ENCODE measurements around the gene SLC26A11.
A peak's percentile ranks its signal among the peaks of the same experiment; 100 is the strongest.

SLC26A11 gene

DNA sequence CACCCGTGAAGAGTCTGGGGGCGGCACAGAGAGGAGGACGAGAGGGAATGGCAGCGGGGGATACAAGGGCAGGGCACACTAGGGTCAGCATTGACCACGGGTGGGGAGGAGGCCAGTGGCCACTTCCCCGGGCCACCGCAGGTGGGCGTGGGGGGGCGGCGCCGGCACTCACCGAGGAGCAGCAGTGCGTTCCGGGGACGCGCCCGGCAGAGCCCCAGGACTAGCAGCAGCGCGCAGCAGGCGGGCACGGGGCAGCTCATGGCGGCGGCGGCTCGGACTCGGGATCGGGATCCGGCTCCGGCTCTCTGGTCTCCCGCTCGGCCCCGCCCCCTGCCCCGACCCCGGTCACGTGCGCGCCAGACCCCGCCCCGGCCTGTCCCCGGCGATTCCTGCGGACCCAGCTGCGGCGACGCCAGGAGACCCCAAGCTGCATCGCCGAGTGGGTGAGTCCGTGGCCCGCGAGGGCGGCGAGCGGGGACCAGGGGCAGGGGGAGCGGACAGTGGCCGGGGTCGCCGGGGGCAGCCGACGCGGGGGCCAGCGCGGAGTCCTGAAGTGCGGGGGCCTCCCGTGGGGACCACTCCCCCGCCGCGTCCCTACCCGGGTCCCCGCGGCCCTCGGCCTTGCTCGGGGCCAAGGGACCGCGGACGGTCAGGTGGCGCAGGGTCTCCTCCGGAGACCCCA, at the start of gene SLC26A11, which contains the start of gene SGSH:
SLC26A11 (plus strand) TSS at position 374 of the 682 bp plus-strand sequence. CDS start 1,134 bp downstream, outside the sequence.
SGSH (minus strand) TSS at position 280 of the 682 bp plus-strand sequence; CDS start at position 260, 20 bp downstream.
- DNase-seq (ENCODE audit: low spot score): peak; percentile 99

- no peak for DNase-seq (ENCODE audit: low spot score)
Measured at GRCh38 chr17:80171681-80172080, 48.5 kb upstream of the SLC26A11 start.

- DNase-seq (ENCODE audit: low spot score): no peak
Measured at GRCh38 chr17:80173126-80173525, 47.1 kb upstream of the SLC26A11 start.

- no peak for DNase-seq (ENCODE audit: low spot score)
Measured at GRCh38 chr17:80173916-80174315, 46.3 kb upstream of the SLC26A11 start.

- peak; percentile 25 for DNase-seq (ENCODE audit: low spot score)
Measured at GRCh38 chr17:80176757-80177156, 43.5 kb upstream of the SLC26A11 start.

DNA sequence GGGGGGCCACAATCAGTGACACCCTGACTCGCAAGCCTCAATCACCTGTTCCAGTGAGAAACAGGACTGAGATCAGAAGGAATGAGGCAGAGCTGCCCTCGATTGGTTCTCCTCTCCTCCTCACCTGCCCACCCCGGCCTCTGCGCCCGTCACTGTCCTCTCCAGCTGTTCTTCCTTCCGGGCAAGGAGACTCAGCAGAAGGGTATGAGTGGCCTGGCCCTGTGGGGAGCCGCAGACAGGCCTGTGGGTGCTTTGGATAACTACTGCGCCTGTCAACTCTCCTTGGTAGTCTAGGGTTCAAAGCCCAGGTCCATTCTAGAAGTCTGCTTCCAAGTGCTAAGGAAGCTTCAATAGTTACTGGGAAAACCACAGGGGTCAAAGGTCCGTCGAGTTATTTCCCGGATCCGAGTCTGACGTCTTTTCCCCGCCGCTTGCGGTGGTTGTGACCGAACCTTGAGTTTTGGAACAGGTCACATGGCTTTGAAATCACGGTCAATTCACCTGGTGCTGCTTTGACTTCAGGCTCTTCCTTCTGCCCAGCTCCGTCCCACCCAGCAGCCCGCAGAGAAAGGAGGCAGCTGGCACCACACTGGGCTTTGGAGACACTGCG, 42.1 kb upstream of the SLC26A11 start:
- peak; percentile 25 for DNase-seq (ENCODE audit: low spot score)

DNA sequence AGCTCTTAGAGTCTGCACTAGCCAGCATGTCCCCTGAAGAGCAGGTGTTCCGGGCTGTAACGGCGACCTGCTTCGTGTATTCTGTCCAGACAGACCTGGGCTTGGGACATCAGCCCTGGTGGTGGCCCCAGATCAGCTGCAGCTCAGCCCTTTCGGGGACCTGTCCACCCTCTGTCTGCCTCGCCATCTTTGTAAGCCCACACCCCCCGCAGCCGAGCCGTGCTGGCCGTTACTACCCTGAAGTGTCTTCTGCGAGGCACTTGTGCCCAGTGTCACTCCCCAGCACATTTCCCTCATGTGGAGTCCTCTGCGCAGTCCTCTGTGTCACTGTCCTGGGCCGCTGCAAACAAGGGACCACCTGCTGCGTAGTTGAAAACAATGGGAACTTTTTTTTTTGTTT, 40.0 kb upstream of the SLC26A11 start:
- DNase-seq (ENCODE audit: low spot score): peak; percentile 34

DNA sequence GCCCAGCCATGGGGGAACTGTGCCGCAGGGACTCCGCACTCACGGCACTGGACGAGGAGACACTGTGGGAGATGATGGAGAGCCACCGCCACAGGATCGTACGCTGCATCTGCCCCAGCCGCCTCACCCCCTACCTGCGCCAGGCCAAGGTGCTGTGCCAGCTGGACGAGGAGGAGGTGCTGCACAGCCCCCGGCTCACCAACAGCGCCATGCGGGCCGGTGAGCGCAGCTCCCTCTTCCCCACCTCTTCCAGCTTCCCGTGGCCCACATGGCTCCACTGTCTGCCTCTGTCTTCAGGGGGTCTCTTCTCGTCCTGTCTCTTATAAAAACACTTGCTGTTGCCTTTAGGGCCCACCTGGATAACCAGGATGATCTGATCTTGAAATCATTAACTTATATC, 38.8 kb upstream of the SLC26A11 start:
- DNase-seq (ENCODE audit: low spot score): no peak

- no peak for DNase-seq (ENCODE audit: low spot score)
Measured at GRCh38 chr17:80182118-80182844, 37.9 kb upstream of the SLC26A11 start.

DNA sequence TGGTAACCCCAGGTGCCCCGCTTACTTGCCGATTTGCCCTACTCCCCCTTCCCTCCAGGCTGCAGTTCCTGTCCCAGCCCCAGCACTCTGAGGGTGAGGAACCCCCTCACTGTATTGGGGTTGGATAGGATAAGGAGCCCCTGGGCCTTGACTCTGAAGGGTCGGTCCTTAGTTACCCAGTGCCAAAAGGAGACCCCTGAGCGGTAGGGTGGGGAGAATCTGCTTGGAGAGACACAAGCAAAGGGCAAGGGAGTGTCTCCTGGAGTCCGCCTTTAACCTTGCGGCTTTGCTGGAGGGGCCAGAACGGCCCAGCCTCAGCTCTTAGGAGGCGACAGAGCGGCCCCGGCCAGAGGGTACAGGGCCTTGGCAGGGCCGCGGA, 37.4 kb upstream of the SLC26A11 start:
- DNase-seq (ENCODE audit: low spot score): no peak

GRCh38 chr17:80183581-80184422, 36.4 kb upstream of the SLC26A11 start:
- no peak for DNase-seq (ENCODE audit: low spot score)

DNA sequence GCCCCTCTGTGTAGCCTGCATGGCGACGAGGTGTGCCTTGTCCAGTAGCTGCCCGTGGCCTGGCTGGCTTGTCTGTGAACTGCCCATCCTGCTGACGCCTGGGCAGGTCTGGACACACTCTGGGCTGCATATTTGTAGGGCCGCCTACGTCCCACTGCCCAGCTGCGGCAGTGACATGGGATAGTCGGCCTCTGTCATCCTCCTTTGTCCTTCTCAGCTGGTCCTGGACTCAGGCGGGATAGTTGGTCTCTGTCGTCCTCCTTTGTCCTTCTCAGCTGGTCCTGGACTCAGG, 35.9 kb upstream of the SLC26A11 start:
- DNase-seq (ENCODE audit: low spot score): no peak

- DNase-seq (ENCODE audit: low spot score): no peak
Measured at GRCh38 chr17:80185968-80186367, 34.3 kb upstream of the SLC26A11 start.

DNA sequence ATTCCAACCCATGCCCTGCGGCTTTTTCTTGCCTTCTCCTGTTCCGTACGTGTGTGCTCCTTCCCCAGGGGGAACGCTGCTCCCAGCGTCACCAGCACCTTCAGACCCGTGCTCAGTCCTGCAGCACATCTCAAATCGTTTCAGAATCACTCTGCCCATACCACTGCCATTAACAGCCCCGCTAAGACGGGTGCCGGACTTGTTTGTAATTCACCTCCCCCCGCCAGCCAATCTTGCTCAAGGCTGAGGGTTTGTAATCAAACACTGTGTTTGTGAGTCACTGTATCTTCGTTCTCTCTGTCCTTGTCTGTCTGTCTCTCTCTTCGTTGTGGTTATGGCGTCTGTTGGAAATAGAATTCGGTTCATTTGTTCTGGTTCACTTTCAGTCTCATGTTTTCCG, 33.1 kb upstream of the SLC26A11 start:
- DNase-seq (ENCODE audit: low spot score): no peak

- no peak for DNase-seq (ENCODE audit: low spot score)
Measured at GRCh38 chr17:80187515-80187941, 32.7 kb upstream of the SLC26A11 start.

DNA sequence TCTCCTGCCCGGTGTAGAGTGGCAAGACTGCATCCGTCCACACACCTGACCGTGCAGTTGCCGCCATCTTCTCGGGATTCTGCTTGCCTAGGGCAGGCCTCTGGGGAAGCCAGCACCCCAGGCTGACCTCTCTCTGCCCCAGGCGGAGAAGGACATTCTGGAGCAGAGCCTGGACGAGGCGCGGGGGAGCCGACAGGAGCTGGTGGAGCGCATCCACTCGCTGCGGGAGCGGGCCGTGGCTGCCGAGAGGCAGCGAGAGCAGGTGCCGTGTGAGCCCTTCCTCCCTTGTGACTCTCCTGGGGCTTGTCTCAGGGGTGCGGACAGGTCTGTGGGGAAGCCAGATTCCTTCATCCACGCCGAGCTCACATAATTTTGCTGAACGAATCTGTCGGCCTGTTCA, 30.6 kb upstream of the SLC26A11 start:
- DNase-seq (ENCODE audit: low spot score): no peak

GRCh38 chr17:80190716-80191115, 29.5 kb upstream of the SLC26A11 start:
- DNase-seq (ENCODE audit: low spot score): no peak

- no peak for DNase-seq (ENCODE audit: low spot score)
Measured at GRCh38 chr17:80191192-80191591, 29.0 kb upstream of the SLC26A11 start.

- DNase-seq (ENCODE audit: low spot score): no peak
Measured at GRCh38 chr17:80191865-80192661, 28.2 kb upstream of the SLC26A11 start.

- DNase-seq (ENCODE audit: low spot score): no peak
Measured at GRCh38 chr17:80195141-80195540, 25.1 kb upstream of the SLC26A11 start.
